Loucy (cell line): ENCODE data around the gene CTNNA2.

Experiments
- H2AFZ ChIP-seq: fragments of 200-600 bp; sonication (generic); 2 replicates; pipeline ENCODE4 v1.6.0; 2016; ENCODE audit warnings: antibody characterized with exemption, mild to moderate bottlenecking, low read length, moderate library complexity
- H3F3A ChIP-seq: fragments of 200-600 bp; 2 replicates; pipeline ENCODE4 v1.6.0; 2016; ENCODE audit warnings: antibody characterized with exemption, low read depth, mild to moderate bottlenecking
- H3K27me3 ChIP-seq: fragments of 200-600 bp; sonication (generic); 2 replicates; pipeline ENCODE4 v1.6.1; 2014; ENCODE audit warnings: low read length, mild to moderate bottlenecking; ENCODE audit not compliant: insufficient read depth, poor library complexity, severe bottlenecking
- H3K36me3 ChIP-seq: fragments of 200-600 bp; sonication (generic); 2 replicates; pipeline ENCODE4 v1.6.1; 2016; ENCODE audit warnings: low read length; ENCODE audit not compliant: insufficient read depth
- H3K4me1 ChIP-seq: fragments of 200-600 bp; sonication (generic); 2 replicates; pipeline ENCODE4 v1.5.1; 2014; ENCODE audit warnings: low read length, mild to moderate bottlenecking; ENCODE audit not compliant: insufficient read depth, poor library complexity, severe bottlenecking
- H3K4me2 ChIP-seq: fragments of 200-600 bp; sonication (generic); 2 replicates; pipeline ENCODE4 v1.6.0; 2014; ENCODE audit warnings: antibody characterized with exemption, low read length, low read depth, mild to moderate bottlenecking; ENCODE audit not compliant: poor library complexity, severe bottlenecking
- H3K4me3 ChIP-seq: fragments of 200-600 bp; sonication (generic); 2 replicates; pipeline ENCODE4 v1.5.1; 2014; ENCODE audit warnings: low read length, mild to moderate bottlenecking, mixed read lengths; ENCODE audit not compliant: poor library complexity, severe bottlenecking
- H3K79me2 ChIP-seq: fragments of 200-600 bp; sonication (generic); 2 replicates; pipeline ENCODE4 v1.6.1; 2014; ENCODE audit warnings: low read length; ENCODE audit not compliant: insufficient read depth
- H3K9ac ChIP-seq: fragments of 200-600 bp; sonication (generic); 2 replicates; pipeline ENCODE4 v1.6.0; 2014; ENCODE audit warnings: mild to moderate bottlenecking, low read depth, low read length, moderate library complexity; ENCODE audit not compliant: poor library complexity, severe bottlenecking
- H3K9me2 ChIP-seq: fragments of 200-600 bp; sonication (generic); replicated peaks from 2 replicates; pipeline ENCODE4 v1.6.1; 2016; ENCODE audit warnings: low read depth, low read length, mixed read lengths
- H3K9me3 ChIP-seq: fragments of 200-600 bp; sonication (generic); 2 replicates; pipeline ENCODE4 v1.6.1; 2014; ENCODE audit warnings: mild to moderate bottlenecking, antibody characterized with exemption, low read length, low read depth; ENCODE audit not compliant: insufficient read depth
- H4K20me1 ChIP-seq: fragments of 200-600 bp; sonication (generic); 2 replicates; pipeline ENCODE4 v1.6.0; 2014; ENCODE audit warnings: antibody characterized with exemption, low read length, mild to moderate bottlenecking; ENCODE audit not compliant: insufficient read depth, poor library complexity, severe bottlenecking
- EZH2phosphoT487 ChIP-seq: fragments of 200-600 bp; IDR thresholded peaks from 2 replicates; pipeline ENCODE4 v1.6.1; 2018; ENCODE audit warnings: antibody characterized with exemption, mild to moderate bottlenecking, moderate library complexity, borderline replicate concordance
- TF ChIP-seq, protein P1 (sequence below): fragments of 200-600 bp; sonication (generic); conservative IDR thresholded peaks from 2 replicates; pipeline ENCODE4 v1.5.1; 2014; ENCODE audit warnings: mild to moderate bottlenecking, antibody characterized with exemption, low read length

Gene CTNNA2

DNA sequence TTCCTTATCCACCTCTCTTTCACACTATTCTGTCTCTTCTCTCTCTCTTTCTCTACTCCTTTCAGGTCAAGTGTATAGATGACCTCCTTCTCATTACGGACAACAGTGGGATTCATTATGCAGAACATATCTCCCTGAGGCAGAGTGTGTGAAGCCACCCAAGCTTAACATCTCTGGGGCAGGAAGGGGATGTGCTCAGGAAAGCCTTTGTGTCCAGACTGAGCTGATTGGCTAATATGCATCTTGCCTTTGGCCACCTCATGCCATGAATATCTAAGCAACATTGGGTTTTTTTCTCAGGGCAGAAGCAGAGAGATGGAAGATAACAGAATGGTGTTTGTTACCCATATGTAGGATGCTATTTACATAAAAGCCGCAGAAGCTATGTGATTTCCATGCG lies 1003.1 kb downstream of the CTNNA2 start:
- Histone ChIP-seq H3K79me2 (no peaks in the 10 kb centered on the region), H3K9me3 (no peaks in the 10 kb centered on the region), H3K4me3 (no peak overlapping the region), H3K4me2 (no peak overlapping the region), H4K20me1 (no peaks in the 10 kb centered on the region), H3K36me3 (no peaks in the 10 kb centered on the region), H3K4me1 (no peaks in the 10 kb centered on the region), H3F3A (no peaks in the 10 kb centered on the region), H2AFZ (no peak overlapping the region), H3K27me3 (no peaks in the 10 kb centered on the region), H3K9ac (no peak overlapping the region), H3K9me2 (no peaks in the 10 kb centered on the region)
- no peak for TF ChIP-seq EZH2phosphoT487
- TF ChIP-seq, protein P1, sequence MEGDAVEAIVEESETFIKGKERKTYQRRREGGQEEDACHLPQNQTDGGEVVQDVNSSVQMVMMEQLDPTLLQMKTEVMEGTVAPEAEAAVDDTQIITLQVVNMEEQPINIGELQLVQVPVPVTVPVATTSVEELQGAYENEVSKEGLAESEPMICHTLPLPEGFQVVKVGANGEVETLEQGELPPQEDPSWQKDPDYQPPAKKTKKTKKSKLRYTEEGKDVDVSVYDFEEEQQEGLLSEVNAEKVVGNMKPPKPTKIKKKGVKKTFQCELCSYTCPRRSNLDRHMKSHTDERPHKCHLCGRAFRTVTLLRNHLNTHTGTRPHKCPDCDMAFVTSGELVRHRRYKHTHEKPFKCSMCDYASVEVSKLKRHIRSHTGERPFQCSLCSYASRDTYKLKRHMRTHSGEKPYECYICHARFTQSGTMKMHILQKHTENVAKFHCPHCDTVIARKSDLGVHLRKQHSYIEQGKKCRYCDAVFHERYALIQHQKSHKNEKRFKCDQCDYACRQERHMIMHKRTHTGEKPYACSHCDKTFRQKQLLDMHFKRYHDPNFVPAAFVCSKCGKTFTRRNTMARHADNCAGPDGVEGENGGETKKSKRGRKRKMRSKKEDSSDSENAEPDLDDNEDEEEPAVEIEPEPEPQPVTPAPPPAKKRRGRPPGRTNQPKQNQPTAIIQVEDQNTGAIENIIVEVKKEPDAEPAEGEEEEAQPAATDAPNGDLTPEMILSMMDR = no peak

DNA sequence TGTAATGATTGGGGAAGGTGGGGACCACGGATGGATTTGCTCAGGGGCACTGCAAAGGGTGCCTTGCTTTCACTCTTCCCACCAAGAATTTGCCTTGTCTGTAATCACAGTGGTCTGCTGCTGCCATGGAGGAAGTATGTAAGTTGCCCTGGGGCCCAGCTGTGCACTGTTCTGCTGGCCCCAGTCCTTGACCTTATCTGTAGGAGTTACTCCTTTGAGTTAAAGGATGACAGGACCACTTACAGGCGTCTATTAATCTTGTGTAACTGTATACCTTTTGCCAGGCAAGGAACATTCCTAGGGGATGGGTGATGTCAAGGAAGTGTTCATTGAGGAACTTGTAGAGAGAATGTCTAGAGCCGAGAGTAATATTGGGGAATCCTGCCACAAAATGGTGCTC lies 1004.5 kb downstream of the CTNNA2 start:
- Histone ChIP-seq H3K4me3 (no peak overlapping the region), H4K20me1 (no peaks in the 10 kb centered on the region), H3F3A (no peaks in the 10 kb centered on the region), H3K9me3 (no peaks in the 10 kb centered on the region), H3K4me2 (no peak overlapping the region), H3K27me3 (no peaks in the 10 kb centered on the region), H3K9me2 (no peaks in the 10 kb centered on the region), H2AFZ (no peak overlapping the region), H3K36me3 (no peaks in the 10 kb centered on the region), H3K9ac (no peak overlapping the region), H3K4me1 (no peaks in the 10 kb centered on the region), H3K79me2 (no peaks in the 10 kb centered on the region)
- TF ChIP-seq, protein P1 = no peak
- TF ChIP-seq EZH2phosphoT487 = no peak

DNA sequence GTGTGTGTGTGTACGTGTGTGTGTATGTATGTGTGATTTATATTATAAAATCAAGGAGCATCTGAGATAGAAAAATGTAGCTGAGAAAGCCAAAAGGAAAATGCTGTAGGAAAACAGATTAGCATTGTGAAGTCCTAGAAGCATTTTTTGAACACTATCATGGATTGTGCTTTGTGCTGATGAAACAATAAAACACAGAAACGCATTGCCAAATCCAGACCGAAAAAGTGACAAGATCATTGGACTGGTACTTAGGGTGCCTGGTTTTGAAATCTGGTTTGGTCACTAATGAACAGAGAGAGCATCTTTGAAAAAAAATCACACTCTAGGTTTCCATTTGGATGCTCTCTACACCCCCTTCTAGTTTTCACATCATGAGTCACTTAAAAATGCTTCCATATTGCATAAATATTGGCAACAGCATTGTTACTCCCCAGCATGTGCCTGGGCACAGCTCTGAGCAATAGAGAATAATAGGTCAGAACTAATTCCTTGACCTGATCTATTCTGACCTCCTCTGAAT lies 1006.3 kb downstream of the CTNNA2 start:
- Histone ChIP-seq H3K9me2 (no peaks in the 10 kb centered on the region), H2AFZ (no peak overlapping the region), H3K9ac (no peak overlapping the region), H3K4me2 (no peak overlapping the region), H3K4me1 (no peaks in the 10 kb centered on the region), H3K9me3 (no peaks in the 10 kb centered on the region), H3K27me3 (no peaks in the 10 kb centered on the region), H3K79me2 (no peaks in the 10 kb centered on the region), H3F3A (no peaks in the 10 kb centered on the region), H4K20me1 (no peaks in the 10 kb centered on the region), H3K4me3 (no peak overlapping the region), H3K36me3 (no peaks in the 10 kb centered on the region)
- TF ChIP-seq, protein P1 = no peak
- TF ChIP-seq EZH2phosphoT487 = no peak
